Measurements from ENCODE around the gene PHLPP1.

DNA sequence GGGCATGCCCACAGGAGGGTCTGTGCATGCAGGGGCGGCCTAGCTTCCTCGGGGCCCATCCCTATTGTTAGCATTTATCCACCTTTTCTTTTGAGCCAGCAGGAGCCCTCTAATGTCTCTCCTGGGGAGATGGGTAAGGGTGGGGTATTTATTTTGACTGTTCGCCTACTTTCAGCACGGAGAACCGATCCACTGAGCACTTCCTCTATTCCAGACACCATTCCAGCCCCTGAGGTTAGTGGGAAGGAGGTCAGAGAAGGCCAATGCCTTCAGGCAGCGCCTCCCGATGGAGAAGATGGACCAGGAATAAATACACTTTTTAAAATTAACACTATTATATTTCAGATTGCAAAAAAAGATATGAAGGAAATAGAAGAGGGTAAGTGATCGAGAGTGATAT lies 276.0 kb downstream of the PHLPP1 start:
- TF ChIP-seq, protein P1, sequence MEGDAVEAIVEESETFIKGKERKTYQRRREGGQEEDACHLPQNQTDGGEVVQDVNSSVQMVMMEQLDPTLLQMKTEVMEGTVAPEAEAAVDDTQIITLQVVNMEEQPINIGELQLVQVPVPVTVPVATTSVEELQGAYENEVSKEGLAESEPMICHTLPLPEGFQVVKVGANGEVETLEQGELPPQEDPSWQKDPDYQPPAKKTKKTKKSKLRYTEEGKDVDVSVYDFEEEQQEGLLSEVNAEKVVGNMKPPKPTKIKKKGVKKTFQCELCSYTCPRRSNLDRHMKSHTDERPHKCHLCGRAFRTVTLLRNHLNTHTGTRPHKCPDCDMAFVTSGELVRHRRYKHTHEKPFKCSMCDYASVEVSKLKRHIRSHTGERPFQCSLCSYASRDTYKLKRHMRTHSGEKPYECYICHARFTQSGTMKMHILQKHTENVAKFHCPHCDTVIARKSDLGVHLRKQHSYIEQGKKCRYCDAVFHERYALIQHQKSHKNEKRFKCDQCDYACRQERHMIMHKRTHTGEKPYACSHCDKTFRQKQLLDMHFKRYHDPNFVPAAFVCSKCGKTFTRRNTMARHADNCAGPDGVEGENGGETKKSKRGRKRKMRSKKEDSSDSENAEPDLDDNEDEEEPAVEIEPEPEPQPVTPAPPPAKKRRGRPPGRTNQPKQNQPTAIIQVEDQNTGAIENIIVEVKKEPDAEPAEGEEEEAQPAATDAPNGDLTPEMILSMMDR (IDR thresholded peaks at IDR 0.05): no peak
- no peak for TF ChIP-seq POLR2AphosphoS5 (IDR thresholded peaks at IDR 0.05)
